Activated CD8-positive, alpha-beta memory T cell treated with anti-CD3 and anti-CD28 coated beads for 36 hours (primary cell): ENCODE results near the gene TP53BP1. TPM values are rescaled to one million over a fixed set of nuclear protein-coding genes. Genes with fewer than 3 reads are reported as not detected.

Experiments
- CTCF ChIA-PET: fragments of 350-600 bp; sonication (Branson Sonifier 250); formaldehyde crosslinking; loops from one replicate; lab custom pipeline; 2021; ENCODE audit warnings: antibody characterized with exemption; lab: Charles Lee
- POLR2A ChIA-PET: fragments of 350-600 bp; sonication (Branson Sonifier 250); formaldehyde crosslinking; loops from one replicate; lab custom pipeline; 2021; ENCODE audit warnings: antibody characterized with exemption; lab: Charles Lee
- total RNA-seq, 2 experiments: library from RNA; stranded (reverse); gene quantifications; one replicate each; pipeline ENCODE4 v1.2.3, GENCODE V29; 2021

Gene TP53BP1
- total RNA-seq, 2 experiments from 2014 or later: 29.1 to 29.4 TPM

GRCh38 chr15:43521419-43521818 is 28.5 kb upstream of the TP53BP1 start:
- POLR2A ChIA-PET: no interaction called here

DNA sequence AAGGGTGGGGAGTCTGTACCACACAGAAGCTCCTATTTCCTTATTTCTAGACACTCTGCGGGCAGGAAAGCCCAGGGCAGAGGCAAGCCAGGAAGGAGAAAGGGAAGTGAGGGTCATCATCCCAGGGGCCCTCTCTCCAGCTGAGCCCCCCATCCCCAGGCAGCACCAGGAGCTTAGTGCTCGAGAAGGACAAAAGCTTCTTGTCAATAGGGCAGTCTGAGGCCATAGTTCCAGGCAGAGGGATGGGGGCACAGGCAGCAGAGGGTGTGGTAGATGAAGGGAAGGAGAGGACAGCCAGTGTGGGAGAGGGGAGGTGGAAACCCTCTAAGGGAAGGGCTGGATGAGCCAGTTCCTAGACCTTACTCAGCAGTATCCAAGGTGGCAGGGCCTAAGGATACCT is 27.2 kb upstream of the TP53BP1 start:
- CTCF ChIA-PET: no interaction called here

More at GRCh38 chr15:43521419-43521818, 28.5 kb upstream of the TP53BP1 start:
- CTCF ChIA-PET: no interaction called here

DNA sequence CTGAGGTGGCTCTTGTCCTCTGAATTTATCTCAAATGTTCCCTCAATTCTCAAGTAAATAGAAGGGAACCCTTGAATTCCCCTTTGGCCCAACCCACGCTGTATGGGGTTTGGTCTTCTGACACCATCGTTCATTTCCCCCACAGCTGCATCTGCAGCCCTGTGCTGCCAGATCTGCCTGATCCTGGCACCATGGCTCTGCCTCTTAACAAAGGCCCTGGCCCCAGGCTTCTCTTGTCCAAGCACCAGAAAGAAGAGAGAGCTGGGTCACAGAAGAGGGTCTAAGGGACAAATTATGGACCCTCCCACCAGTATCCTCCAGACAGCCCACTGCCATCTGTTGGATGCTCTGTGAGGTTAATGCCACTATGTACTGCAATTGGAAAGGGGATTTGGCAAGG is 26.2 kb upstream of the TP53BP1 start:
- ChIA-PET CTCF (no interaction called here), POLR2A (no interaction called here)

More for the DNA sequence above, 27.2 kb upstream of the TP53BP1 start:
- POLR2A ChIA-PET: no interaction called here

DNA sequence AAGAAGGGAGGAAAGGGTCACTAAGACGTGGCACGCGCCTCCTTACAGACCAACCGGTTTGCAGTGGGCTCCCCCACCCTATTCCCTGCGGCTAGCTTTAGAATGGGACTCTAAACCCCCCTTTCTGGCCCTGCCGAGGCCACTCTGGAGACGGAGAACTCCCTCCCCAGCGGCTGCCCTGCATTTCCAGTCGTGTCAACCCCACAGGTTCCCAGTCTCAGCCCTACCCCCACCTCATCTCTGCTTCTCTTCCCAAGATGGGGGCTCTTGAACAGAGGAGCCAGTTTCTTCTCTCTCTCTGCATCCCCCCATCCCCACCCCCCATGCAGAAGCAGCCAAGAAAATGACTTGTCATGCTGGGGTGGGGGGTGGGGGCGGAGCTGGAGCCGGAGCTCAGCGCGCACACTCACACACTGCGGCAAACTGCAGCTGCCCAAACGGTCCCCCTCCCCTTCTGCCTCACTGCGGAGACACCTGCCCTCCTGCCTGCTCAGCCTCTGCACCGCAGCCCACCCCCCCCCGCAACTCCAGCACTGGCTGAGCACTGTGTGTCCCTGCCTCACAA is 25.3 kb upstream of the TP53BP1 start:
- POLR2A ChIA-PET: no interaction called here
- CTCF ChIA-PET: no interaction called here

DNA sequence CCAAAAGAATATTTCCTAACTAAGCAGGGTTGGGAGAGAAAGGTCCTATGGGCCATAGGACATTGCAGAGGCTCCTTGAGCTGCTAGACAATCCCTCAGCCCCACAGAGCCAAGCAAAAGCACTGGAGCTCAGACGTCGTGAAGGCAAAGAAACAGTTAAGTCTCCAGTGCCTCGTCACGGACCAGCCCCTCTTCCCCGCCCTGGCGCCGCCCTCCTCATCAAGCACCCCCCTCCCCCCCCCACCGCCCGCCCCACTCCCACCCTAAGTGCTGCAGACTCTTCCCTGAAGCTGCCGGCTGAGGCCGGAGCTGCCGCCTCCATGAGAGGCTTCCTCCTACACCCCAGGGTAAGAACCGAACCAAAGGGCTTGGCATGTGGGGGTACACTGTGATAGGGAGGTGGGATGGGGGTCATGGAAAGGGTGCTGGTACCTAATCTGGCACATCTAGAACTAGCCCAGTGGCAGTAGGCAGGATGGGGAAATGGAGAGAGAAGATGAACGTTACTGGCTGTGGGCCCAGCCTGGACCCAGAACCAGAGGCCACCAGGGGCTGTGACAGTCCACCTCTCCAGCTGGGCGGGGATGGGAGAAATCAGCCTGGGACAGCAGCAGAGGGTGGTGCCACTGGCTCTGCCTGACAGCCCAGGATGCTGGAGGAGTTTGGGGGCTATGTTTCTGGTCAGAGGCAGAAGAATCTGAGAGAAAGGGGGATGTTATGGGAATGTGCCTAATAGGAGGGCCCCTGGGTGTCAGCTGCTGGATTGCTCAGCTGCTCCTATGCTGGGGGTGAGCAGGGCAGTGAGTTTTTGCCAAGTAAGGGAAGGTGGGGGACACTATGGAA is 24.6 kb upstream of the TP53BP1 start, which contains the start of gene MAP1A:
TSS of gene MAP1A (plus strand) at position 255 of the 843 bp plus-strand sequence. CDS start 3,866 bp downstream, outside the sequence.
- POLR2A ChIA-PET: no interaction called here
- CTCF ChIA-PET: interaction anchor here (0.6 kb wide), 1 partner anchor 9 kb away, joined by 3 read pairs; no protein-coding TSS in a partner anchor

DNA sequence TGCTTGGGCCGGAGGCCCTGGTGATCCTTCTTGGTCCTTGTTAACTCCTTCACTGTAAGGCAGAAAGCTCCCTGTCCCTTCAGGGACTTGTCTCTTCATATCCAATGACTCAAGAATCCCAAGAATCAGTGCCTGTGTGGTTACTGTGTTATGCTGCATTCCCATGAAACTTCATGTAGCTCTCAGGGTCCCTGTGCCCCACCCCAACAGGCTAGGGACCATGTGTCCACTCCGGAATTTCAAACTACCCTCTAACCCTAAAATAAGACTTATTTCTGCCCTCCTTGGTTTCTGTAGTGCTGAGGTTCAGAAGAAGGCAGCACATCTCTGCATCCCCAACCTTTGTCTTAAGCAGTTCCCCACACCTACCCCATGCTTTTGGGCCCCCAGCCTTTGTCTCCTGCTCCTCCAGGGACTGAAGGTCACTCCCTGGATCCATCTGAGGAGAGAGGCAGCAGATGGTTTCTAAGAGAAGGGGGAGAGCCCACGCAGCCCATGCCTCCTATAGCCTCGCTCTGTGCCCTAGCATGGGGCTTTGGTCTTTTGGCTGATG is 23.9 kb upstream of the TP53BP1 start:
- ChIA-PET POLR2A (no interaction called here), CTCF (interaction anchor here (0.6 to 1.6 kb wide), 2 partner anchors 10 kb away, joined by 3 to 7 read pairs; no protein-coding TSS in a partner anchor)

- ChIA-PET POLR2A (no interaction called here), CTCF (interaction anchor here (1.6 to 2.4 kb wide), 2 partner anchors 11 to 75 kb away, joined by 7 to 9 read pairs; no protein-coding TSS in a partner anchor)
Observed at GRCh38 chr15:43516185-43516584, 23.2 kb upstream of the TP53BP1 start.

GRCh38 chr15:43515741-43516140 is 22.8 kb upstream of the TP53BP1 start:
- ChIA-PET POLR2A (no interaction called here), CTCF (interaction anchor here (1.6 to 2.4 kb wide), 2 partner anchors 11 to 75 kb away, joined by 7 to 9 read pairs; no protein-coding TSS in a partner anchor)

- ChIA-PET CTCF (interaction anchor here (0.7 to 2.4 kb wide), 4 partner anchors 8 to 74 kb away, joined by 3 to 9 read pairs (median 3); no protein-coding TSS in a partner anchor), POLR2A (no interaction called here)
Observed at GRCh38 chr15:43514241-43515057, 21.5 kb upstream of the TP53BP1 start.

DNA sequence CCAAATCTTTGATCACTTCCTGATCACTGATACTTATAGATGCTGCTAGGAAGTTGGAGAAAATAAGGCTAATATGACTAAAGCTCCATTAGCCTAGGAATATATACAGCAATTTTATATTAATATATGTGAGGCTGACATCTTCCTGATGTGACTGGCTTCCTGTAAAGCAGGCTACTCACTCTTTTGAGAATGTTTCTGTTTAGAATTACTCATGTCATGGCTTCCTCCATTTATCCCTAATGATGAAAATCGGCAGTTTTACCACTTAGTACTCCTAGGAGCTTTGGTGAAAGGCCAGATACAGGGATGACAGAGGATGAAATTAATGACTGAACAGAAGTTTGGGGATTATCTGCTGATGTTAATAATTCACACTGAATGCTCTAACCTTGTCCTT is 20.6 kb upstream of the TP53BP1 start:
- ChIA-PET POLR2A (interaction anchor here (0.6 kb wide), 1 partner anchor 348 kb away, joined by 3 read pairs; no protein-coding TSS in a partner anchor), CTCF (interaction anchor here (0.7 to 2.4 kb wide), 3 partner anchors 24 to 206 kb away, joined by 3 to 9 read pairs (median 3); no protein-coding TSS in a partner anchor)

- POLR2A ChIA-PET: interaction anchor here (0.8 to 2.3 kb wide), 4 partner anchors 18 to 128 kb away, joined by 3 to 14 read pairs (median 5); partner anchors contain the start of gene TP53BP1
- CTCF ChIA-PET: interaction anchor here (0.8 to 3.0 kb wide), 5 partner anchors 14 to 279 kb away, joined by 3 to 19 read pairs (median 6); partner anchors contain the start of gene TP53BP1
Observed at GRCh38 chr15:43511012-43511885, 18.3 kb upstream of the TP53BP1 start.

DNA sequence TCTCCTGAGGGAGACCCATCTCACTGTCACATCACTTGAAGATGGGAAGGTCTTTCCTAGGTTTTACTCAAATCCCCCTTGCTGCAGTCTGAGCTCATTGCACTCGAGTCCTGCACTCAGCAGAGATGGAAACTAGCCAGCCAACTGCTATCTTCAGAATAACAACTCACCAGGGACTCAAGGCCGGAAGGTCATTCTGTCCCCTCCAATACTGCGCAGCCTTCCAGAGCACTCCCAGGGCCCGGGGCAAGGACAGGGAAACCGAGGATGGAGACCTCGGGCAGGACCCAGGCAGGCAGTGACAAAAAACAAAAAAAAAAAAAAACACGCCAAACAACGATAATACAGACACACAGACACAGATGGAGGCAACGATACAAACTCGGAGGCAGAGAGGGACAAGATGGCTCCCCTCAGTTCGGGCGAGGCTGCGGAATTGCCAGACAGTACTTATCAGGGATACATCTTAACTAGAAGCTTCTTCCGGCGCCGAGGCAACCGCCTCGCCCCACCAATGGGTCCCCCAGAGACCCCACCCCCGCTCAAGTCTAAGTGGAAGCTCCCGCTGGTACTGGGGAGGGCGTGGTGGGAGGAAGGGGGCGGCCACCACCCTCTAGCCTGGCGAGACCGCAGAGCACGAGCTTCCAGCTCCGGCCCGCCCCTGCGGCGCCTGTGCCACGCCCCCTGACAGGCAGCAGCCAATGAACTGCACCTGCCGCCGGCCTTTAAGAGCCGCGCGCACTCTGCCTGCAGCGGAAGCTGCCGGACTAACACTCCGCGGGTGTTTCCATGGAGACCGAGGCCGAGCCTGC is 17.4 kb upstream of the TP53BP1 start:
- POLR2A ChIA-PET: interaction anchor here (1.6 to 2.3 kb wide), 3 partner anchors 17 to 69 kb away, joined by 5 to 14 read pairs (median 5); partner anchors contain the start of gene TP53BP1
- CTCF ChIA-PET: interaction anchor here (0.8 to 3.0 kb wide), 5 partner anchors 17 to 280 kb away, joined by 3 to 19 read pairs (median 6); partner anchors contain the start of gene TP53BP1

DNA sequence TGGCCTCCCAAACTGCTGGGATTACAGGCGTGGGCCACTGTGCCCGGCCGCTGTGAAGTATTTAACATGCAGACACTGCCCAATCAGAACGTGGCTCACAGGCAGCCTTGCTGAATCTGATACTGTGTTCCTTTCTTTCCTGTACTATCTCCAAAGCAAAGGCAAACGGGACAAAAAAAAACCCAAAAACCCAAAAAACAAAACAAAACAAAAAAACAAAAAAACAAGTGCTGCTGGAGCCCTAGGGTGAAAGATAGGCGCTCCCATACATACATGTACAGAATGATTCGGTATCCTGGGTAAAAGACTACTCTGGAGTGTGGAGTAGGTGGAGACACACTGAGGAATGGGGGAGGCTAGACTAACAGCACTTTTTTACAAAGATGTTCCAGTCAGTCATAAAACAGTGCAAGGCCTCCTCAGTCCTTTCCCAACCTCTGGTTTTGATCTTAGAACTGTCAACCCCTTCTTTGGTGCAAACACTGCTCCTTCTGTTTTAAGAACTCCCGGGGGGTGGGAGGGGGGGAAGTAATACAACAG is 16.8 kb upstream of the TP53BP1 start:
- ChIA-PET CTCF (interaction anchor here (0.9 to 3.0 kb wide), 3 partner anchors 17 to 130 kb away, joined by 3 to 19 read pairs (median 13); partner anchors contain the start of gene TP53BP1), POLR2A (interaction anchor here (1.6 to 2.3 kb wide), 3 partner anchors 16 to 69 kb away, joined by 5 to 14 read pairs (median 5); partner anchors contain the start of gene TP53BP1)

DNA sequence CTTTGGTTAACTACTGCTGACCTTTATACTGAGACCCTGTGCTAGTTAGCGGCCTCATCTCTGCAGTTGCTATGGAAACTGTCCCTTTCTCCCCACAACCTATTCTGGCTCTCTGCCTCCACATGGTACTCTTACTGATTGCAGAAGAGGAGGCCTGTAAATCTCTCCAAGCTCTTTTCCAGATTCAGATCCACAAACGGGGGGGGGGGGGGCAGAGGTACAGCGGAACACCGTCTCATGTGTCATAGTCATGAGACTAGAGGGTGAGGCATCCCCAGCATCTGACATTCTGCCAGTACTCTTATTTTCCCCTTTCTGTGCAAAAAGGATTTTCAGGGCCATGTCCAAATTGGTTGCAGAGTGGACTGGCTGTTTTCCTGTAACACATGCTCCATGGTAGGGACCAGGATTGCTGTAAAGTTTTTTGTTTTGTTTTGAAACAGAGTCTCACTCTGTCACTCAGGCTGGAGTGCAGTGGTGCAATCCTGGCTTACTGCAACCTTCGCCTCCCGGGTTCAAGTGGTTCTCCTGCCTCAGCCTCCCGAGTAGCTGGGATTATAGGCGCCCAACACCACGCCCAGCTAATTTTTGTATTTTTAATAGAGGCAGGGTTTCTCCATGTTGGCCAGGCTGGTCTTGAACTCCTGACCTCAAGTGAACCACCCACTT is 16.2 kb upstream of the TP53BP1 start:
- ChIA-PET POLR2A (no interaction called here), CTCF (no interaction called here)

- POLR2A ChIA-PET: no interaction called here
- CTCF ChIA-PET: no interaction called here
Observed at GRCh38 chr15:43508421-43508820, 15.5 kb upstream of the TP53BP1 start.

DNA sequence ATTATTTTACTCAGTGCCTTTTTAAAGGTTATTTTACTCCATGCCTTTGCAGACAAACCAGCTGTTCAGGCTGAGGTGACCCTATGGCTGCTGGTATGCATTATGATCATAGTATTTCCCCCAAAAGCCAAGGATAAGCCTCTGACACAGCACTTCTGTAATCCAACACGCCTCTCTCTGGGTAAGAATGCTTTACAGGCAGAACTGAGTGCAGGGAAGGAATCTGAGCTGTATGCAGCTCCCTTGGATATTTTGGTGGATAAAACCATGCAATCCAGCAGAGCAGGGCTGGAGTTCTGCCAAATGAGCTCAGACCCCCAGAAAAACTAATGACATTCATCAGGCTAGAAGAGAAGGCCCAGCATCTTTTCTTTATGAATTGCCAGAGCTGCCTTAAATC is 12.8 kb upstream of the TP53BP1 start:
- ChIA-PET CTCF (no interaction called here), POLR2A (no interaction called here)
